T-cell (primary cell): ENCODE results near the gene UBTD1. TPM values are rescaled to one million over a fixed set of nuclear protein-coding genes. Genes with fewer than 3 reads are reported as not detected.

Experiments used
- ATAC-seq, 4 experiments: fragments of 200-7000 bp in 3 of 4; fragments of 150-1000 bp in 1 of 4; cut with Tn5 transposase; replicated peaks in 1 of 4; 1 replicate in 3 of 4; 2 replicates in 1 of 4; pipeline ENCODE4 v1.10.0; 2021; ENCODE audit warnings: moderate library complexity in 3 of 4, mild to moderate bottlenecking in 2 of 4, moderate number of reproducible peaks in 1 of 4
- CTCF ChIA-PET, 2 donors: fragments of 300-600 bp; sonication (Branson Sonifier 250); formaldehyde crosslinking; loops; one replicate each; lab custom pipeline; 2022; ENCODE audit warnings: antibody characterized with exemption in 2 of 2; lab: Charles Lee
- POLR2A ChIA-PET, 2 donors: fragments of 300-600 bp; sonication (Branson Sonifier 250); formaldehyde crosslinking; loops; one replicate each; lab custom pipeline; 2022; ENCODE audit warnings: antibody characterized with exemption in 2 of 2; lab: Charles Lee
- DNase-seq, 35 experiments: peaks; one replicate each; pipeline versions ENCODE4 v3.0.0 to v3.0.0-alpha.2; 2013 to 2023
- H3K27ac ChIP-seq: one replicate; pipeline ENCODE4 v1.5.1; 2013; ENCODE audit warnings: low read length
- H3K27me3 ChIP-seq, 2 experiments: replicated peaks in 1 of 2; 1 replicate in 1 of 2; 2 replicates in 1 of 2; pipeline versions ENCODE4 v1.6.1 to v1.7.0; 2013; ENCODE audit warnings: low read length in 1 of 2, mixed read lengths in 1 of 2; ENCODE audit not compliant: control insufficient read depth in 2 of 2, insufficient read depth in 2 of 2; ENCODE audit errors: extremely low read depth in 1 of 2
- H3K36me3 ChIP-seq, 2 donors: 1 replicate in 1 of 2; 2 replicates in 1 of 2; pipeline versions ENCODE4 v1.6.1 to v1.7.0; 2013; ENCODE audit warnings: low read length in 1 of 2; ENCODE audit not compliant: control insufficient read depth in 2 of 2, insufficient read depth in 1 of 2; ENCODE audit errors: extremely low read depth in 1 of 2
- H3K4me1 ChIP-seq, 2 experiments: 1 replicate in 1 of 2; 2 replicates in 1 of 2; pipeline versions ENCODE4 v1.6.1 to v1.7.0; 2013; ENCODE audit warnings: low read length in 2 of 2, mixed read lengths in 1 of 2; ENCODE audit not compliant: insufficient read depth in 2 of 2, control insufficient read depth in 1 of 2; ENCODE audit errors: extremely low read depth in 1 of 2
- H3K4me3 ChIP-seq, 2 donors: 1 replicate in 1 of 2; 2 replicates in 1 of 2; pipeline versions ENCODE4 v1.5.1 to v1.7.0; 2013; ENCODE audit warnings: mild to moderate bottlenecking in 2 of 2, low read length in 1 of 2, moderate library complexity in 1 of 2; ENCODE audit not compliant: control insufficient read depth in 1 of 2; ENCODE audit errors: extremely low read depth in 1 of 2
- H3K9me3 ChIP-seq: 2 replicates; pipeline ENCODE4 v1.7.0; 2013
- H3K27ac Mint-ChIP-seq, 2 donors: one replicate each; pipeline ENCODE4 v1.8.0; 2020 to 2021; ENCODE audit warnings: mild to moderate bottlenecking in 2 of 2, mixed read lengths in 2 of 2
- H3K27me3 Mint-ChIP-seq, 2 donors: one replicate each; pipeline ENCODE4 v1.8.0; 2021 to 2022; ENCODE audit warnings: mixed read lengths in 2 of 2
- H3K36me3 Mint-ChIP-seq: one replicate; pipeline ENCODE4 v1.8.0; 2021; ENCODE audit warnings: mixed read lengths
- H3K4me1 Mint-ChIP-seq, 3 donors: one replicate each; pipeline ENCODE4 v1.8.0; 2020 to 2022; ENCODE audit warnings: mixed read lengths in 3 of 3, mild to moderate bottlenecking in 1 of 3
- H3K4me3 Mint-ChIP-seq, 3 donors: one replicate each; pipeline ENCODE4 v1.8.0; 2020 to 2022; ENCODE audit warnings: mild to moderate bottlenecking in 3 of 3, mixed read lengths in 3 of 3, moderate library complexity in 3 of 3
- H3K9me3 Mint-ChIP-seq, 3 donors: one replicate each; pipeline ENCODE4 v1.8.0; 2020 to 2022; ENCODE audit warnings: mixed read lengths in 3 of 3
- WGBS: methylation state at CpG from one replicate; pipeline ENCODE4 v1.1.5; 2013; ENCODE audit warnings: missing lambda C conversion rate; ENCODE audit not compliant: insufficient coverage; 5-methylcytosine and 5-hydroxymethylcytosine counted together
- total RNA-seq, 35 experiments: library from RNA in 6 of 35; stranded (reverse) in 6 of 35; fragments of 120-200 nt in 1 of 35; gene quantifications; one replicate each; pipeline versions ENCODE4 v1.2.1 to v1.2.4 and lab custom pipeline; 2013 to 2026

UBTD1 gene
- total RNA-seq, 5 donors from 2014 or later (not counting 1 experiment from before 2014, with no cell fraction given), result 1.0 to 2.4 (median 1.9) TPM

DNA sequence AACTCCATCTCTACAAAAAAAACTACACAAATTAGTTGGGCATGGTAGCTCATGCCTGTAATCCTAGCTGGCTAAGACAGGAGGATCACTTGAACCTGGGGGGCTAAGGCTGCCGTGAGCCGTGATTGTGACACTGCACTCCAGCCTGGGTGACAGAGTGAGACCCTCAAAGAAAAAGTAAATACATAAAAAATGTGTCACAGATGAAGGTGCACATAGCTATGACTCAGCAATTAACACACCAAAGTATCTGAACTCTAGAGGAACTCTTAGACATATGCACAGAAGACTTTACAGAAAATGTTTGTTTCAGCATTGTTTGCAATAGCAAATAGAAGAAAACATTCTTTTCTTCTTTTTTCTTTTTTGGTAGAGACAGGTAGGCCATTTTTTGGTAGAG, 99.1 kb downstream of the UBTD1 start:
- H3K36me3 ChIP-seq, result no peaks in the 10 kb centered on the region
- no peaks in the 10 kb centered on the region for H3K27me3 Mint-ChIP-seq
- no peaks in the 10 kb centered on the region for H3K9me3 Mint-ChIP-seq
- H3K4me3 Mint-ChIP-seq, result no peak overlapping the region
- no peaks in the 10 kb centered on the region for H3K9me3 ChIP-seq
- no peaks in the 10 kb centered on the region for H3K4me1 ChIP-seq
- H3K27ac ChIP-seq, result no peak overlapping the region
- POLR2A ChIA-PET, result no interaction called here
- H3K27ac Mint-ChIP-seq, result no peak overlapping the region
- no peak for DNase-seq
- no peak for ATAC-seq
- WGBS, result no CpG with 5 or more reads among the region's 2 CpGs
- H3K27me3 ChIP-seq, result peaks cover 0 to 5% of the 10 kb centered on the region in 2 experiments
- H3K4me3 ChIP-seq, result no peak overlapping the region
- H3K4me1 Mint-ChIP-seq, result no peaks in the 10 kb centered on the region
- CTCF ChIA-PET, result no interaction called here
- H3K36me3 Mint-ChIP-seq, result no peaks in the 10 kb centered on the region

DNA sequence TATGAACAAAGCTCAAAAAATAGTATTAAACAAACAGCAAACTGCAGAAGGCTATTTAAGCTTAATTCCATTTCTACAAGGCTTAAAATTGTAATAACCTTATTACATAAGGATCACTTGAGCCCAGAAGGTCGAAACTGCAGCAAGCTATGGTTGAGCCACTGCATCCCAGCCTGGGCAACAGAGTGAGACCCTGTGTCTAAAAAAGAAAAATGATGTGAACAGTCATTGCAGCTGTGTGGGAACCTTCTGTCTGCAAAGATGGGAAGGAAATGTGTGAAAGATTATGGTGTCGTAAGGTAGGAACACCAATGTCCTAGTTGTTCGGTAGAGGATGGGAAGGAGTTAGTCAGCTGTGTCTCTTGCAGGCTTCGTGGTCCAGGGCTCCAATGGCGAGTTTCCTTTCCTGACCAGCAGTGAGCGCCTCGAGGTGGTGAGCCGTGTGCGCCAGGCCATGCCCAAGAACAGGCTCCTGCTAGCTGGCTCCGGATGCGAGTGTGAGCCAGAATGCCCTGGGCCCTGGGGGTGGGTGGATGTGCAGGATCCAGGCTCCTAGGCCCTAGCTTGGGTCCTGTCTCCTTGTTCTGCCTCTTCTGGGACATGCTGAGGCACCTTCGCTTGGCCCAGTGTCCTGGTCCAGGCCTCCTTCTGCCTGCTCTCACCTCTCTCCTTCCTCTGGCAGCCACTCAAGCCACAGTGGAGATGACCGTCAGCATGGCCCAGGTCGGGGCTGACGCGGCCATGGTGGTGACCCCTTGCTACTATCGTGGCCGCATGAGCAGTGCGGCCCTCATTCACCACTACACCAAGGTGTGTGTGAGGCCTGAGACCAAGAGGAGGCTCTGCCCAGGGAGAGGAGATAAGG, 99.9 kb downstream of the UBTD1 start:
- WGBS, result 89% methylated on average over 11 of the region's 19 CpGs
- ATAC-seq, result no peak
- Mint-ChIP-seq H3K27ac (no peak overlapping the region), H3K36me3 (no peaks in the 10 kb centered on the region), H3K9me3 (no peaks in the 10 kb centered on the region), H3K4me3 (no peak overlapping the region), H3K4me1 (no peaks in the 10 kb centered on the region), H3K27me3 (no peaks in the 10 kb centered on the region)
- Histone ChIP-seq H3K4me3 (no peak overlapping the region), H3K27ac (no peak overlapping the region), H3K4me1 (no peaks in the 10 kb centered on the region), H3K27me3 (peaks cover 0 to 3% of the 10 kb centered on the region in 2 experiments), H3K9me3 (no peaks in the 10 kb centered on the region), H3K36me3 (no peaks in the 10 kb centered on the region)
- ChIA-PET CTCF (no interaction called here), POLR2A (no interaction called here)
- no peak for DNase-seq

DNA sequence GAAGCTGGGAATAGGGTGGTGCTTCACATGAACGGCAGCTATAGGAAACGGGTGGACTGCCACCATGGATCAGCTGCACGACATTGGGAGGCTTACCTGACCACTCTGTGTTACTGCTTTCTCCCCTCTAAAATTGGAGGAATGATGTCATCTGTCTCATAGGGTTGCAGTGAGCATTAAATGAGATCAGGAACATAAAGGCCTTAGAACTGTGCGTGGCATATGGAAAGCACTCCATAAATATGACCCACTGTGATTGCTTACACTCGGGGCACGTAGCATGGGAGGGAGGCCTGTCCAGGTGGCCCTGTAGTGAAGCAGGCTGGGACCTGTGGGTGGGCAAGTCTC, 100.5 kb downstream of the UBTD1 start:
- Histone ChIP-seq H3K27ac (no peak overlapping the region), H3K27me3 (peaks cover 0 to 2% of the 10 kb centered on the region in 2 experiments), H3K36me3 (no peaks in the 10 kb centered on the region), H3K9me3 (no peaks in the 10 kb centered on the region), H3K4me3 (no peak overlapping the region), H3K4me1 (no peaks in the 10 kb centered on the region)
- Mint-ChIP-seq H3K27me3 (no peaks in the 10 kb centered on the region), H3K4me3 (no peak overlapping the region), H3K36me3 (no peaks in the 10 kb centered on the region), H3K9me3 (no peaks in the 10 kb centered on the region), H3K27ac (no peak overlapping the region), H3K4me1 (no peaks in the 10 kb centered on the region)
- ATAC-seq (no peak), DNase-seq (no peak)
- POLR2A ChIA-PET, result no interaction called here
- CTCF ChIA-PET, result no interaction called here
- 91% methylated on average over 4 of the region's 6 CpGs for WGBS

DNA sequence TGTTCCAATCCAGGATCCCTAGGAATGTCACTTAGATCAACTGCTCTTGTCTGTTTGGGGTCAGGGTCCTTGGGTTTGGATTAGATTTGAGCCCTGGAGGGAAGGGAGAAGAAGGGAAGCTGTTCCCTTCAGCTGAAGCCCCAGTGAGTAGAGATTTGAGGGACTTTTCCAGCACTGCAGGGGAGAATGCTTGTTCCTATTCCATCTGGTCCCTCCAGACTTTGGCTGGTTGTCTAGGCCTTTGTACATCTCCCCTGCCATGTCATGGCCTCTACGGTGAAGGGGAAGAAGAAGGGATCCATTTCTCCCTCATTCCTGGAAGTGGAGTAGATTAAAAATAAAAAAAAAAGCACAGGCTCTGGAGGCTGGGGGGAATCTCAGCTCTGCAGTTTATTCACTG, 101.9 kb downstream of the UBTD1 start:
- H3K27me3 ChIP-seq, result peaks cover 0 to under 1% of the 10 kb centered on the region in 2 experiments
- H3K4me1 ChIP-seq, result no peaks in the 10 kb centered on the region
- ChIA-PET POLR2A (no interaction called here), CTCF (no interaction called here)
- H3K27me3 Mint-ChIP-seq, result no peaks in the 10 kb centered on the region
- no peaks in the 10 kb centered on the region for H3K4me1 Mint-ChIP-seq
- H3K9me3 ChIP-seq, result no peaks in the 10 kb centered on the region
- ATAC-seq (no peak), DNase-seq (no peak)
- no CpG with 5 or more reads among the region's 1 CpG for WGBS
- H3K36me3 Mint-ChIP-seq, result no peaks in the 10 kb centered on the region
- no peaks in the 10 kb centered on the region for H3K9me3 Mint-ChIP-seq
- H3K27ac Mint-ChIP-seq, result no peak overlapping the region
- no peak overlapping the region for H3K4me3 Mint-ChIP-seq
- no peak overlapping the region for H3K27ac ChIP-seq
- H3K4me3 ChIP-seq, result no peak overlapping the region
- H3K36me3 ChIP-seq, result no peaks in the 10 kb centered on the region

DNA sequence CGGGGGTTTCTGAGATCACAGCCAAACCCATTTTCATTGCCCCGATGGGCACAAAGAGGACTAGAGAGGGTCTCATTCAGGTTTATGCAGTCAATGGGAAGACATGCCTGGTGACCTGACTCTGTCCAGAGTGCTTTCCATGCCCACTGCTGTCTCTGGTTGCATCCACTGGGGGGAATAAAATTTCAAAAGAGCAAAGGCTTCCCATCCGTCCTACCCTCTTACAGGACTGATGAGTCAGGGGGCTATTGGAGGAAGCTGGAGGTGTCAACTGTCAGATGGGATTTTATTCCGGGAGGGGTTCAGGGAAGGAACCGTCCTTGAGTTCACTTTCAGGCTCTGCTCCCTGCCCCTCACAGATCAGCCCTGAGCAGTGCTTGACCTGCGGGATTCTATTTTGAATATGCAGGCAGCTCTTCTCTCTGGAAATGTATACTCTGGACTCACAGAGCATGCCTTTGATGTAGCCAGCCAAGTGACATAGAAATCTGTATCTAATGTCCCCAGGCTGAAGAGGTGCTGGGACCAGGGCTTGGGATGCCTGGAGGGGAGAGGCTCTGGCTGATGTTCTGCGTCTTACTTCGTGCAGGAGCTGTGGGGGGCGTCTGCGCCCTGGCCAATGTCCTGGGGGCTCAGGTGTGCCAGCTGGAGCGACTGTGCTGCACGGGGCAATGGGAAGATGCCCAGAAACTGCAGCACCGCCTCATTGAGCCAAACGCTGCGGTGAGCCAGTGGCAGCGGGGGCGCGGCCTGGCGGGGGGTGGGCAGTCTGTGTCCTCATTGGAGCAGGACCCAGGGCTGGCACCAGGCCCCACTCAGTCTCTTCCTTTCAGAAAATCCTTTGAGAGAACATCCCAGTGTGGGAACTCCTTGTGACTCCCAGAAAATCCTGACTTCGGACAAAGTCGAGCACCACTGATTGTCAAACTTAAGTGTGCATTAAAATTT, 102.8 kb downstream of the UBTD1 start:
- POLR2A ChIA-PET, result no interaction called here

DNA sequence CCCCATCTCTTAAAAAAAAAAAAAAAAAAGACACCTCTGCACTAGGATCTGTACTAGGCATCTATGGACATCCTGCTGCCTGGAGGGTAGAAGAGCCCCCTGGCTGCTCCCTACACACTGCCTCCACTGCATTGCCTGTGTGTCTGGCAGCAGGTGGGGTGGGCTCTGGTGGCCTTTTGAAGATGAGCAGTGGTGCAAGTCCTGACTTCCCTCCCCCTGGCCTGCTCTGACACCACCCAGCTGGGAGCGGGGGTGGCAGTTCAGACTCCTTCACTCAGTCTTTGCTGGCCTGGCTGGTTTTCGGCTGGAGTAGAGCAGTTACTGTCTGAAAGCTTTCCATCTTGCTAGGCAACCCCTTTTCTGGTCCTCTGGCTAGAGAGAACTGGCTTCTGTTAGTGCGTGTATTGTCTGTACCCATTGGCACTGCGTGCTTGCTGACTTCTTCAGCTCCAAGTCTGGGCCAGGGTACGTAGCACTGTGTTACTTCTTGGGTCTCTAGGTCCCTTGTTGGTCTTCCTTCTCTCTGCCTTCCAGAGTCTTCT, 108.4 kb downstream of the UBTD1 start:
- H3K9me3 Mint-ChIP-seq, result no peaks in the 10 kb centered on the region
- CTCF ChIA-PET, result no interaction called here
- Histone ChIP-seq H3K27ac (no peak overlapping the region), H3K4me3 (no peak overlapping the region), H3K4me1 (no peaks in the 10 kb centered on the region), H3K9me3 (no peaks in the 10 kb centered on the region), H3K27me3 (peaks cover 0 to 12% of the 10 kb centered on the region in 2 experiments), H3K36me3 (no peaks in the 10 kb centered on the region)
- peaks cover 0 to 4% of the 10 kb centered on the region in 2 donors for H3K27me3 Mint-ChIP-seq
- no peak overlapping the region for H3K4me3 Mint-ChIP-seq
- WGBS, result 85% methylated on average over 2 of the region's 5 CpGs
- ATAC-seq, result no peak
- no peaks in the 10 kb centered on the region for H3K36me3 Mint-ChIP-seq
- H3K4me1 Mint-ChIP-seq, result no peaks in the 10 kb centered on the region
- DNase-seq, result no peak
- POLR2A ChIA-PET, result no interaction called here
- no peak overlapping the region for H3K27ac Mint-ChIP-seq

More for the DNA sequence above, 102.8 kb downstream of the UBTD1 start:
- H3K9me3 ChIP-seq, result no peaks in the 10 kb centered on the region
- ATAC-seq, result no peak
- Mint-ChIP-seq H3K4me3 (no peak overlapping the region), H3K27ac (no peak overlapping the region), H3K9me3 (no peaks in the 10 kb centered on the region), H3K4me1 (no peaks in the 10 kb centered on the region), H3K36me3 (no peaks in the 10 kb centered on the region), H3K27me3 (peaks cover 0 to 1% of the 10 kb centered on the region in 2 donors)
- DNase-seq, result no peak
- H3K4me3 ChIP-seq, result no peak overlapping the region
- CTCF ChIA-PET, result no interaction called here
- H3K4me1 ChIP-seq, result no peaks in the 10 kb centered on the region
- 89% methylated on average over 19 of the region's 21 CpGs for WGBS
- no peak overlapping the region for H3K27ac ChIP-seq
- no peaks in the 10 kb centered on the region for H3K27me3 ChIP-seq
- no peaks in the 10 kb centered on the region for H3K36me3 ChIP-seq
